K562 (cell line): ENCODE results near the gene C3orf80. TPM values are rescaled to one million over a fixed set of nuclear protein-coding genes. Genes with fewer than 3 reads are reported as not detected.

Experiments used
- ATAC-seq: fragments of 200-7000 bp; cut with Tn5 transposase; 3 replicates; pipeline ENCODE4 v1.9.1; 2020; ENCODE audit warnings: moderate library complexity
- BruUV-seq: library from RNA; stranded (reverse); fragments of 400-500 nt; replicated peaks from 2 replicates; lab custom pipeline; 2021; lab: Mats Ljungman, UMichigan
- CTCF ChIA-PET: fragments of 300-600 bp; formaldehyde crosslinking; extraction: SDS; loops from one replicate; lab custom pipeline; 2021; ENCODE audit warnings: low intra/inter-chr PET ratio; lab: Yijun Ruan, JAX
- POLR2A ChIA-PET: fragments of 300-600, 350-650 bp; sonication (Branson Sonifier 250); formaldehyde crosslinking; extraction: SDS; loops from one replicate; lab custom pipeline; 2021; ENCODE audit warnings: antibody characterized with exemption, inconsistent platforms; lab: Yijun Ruan, JAX
- DNase-seq, 4 experiments: peaks; one replicate each; pipeline versions ENCODE4 v3.0.0 to v3.0.0-alpha.2; 2011 to 2018; ENCODE audit warnings: low spot score in 3 of 4, mixed read lengths in 3 of 4; ENCODE audit errors: extremely low read depth in 1 of 4
- FAIRE-seq: peaks from 2 replicates; lab custom pipeline; 2011; peaks lifted over from hg19 to GRCh38; lab: Jason Lieb, UNC
- H2AFZ ChIP-seq: 2 replicates; pipeline ENCODE4 v1.6.0; 2011; ENCODE audit warnings: low read depth, low read length, control low read depth, inconsistent platforms
- H3K27ac ChIP-seq: fragments of 200-600 bp; 3 replicates; pipeline ENCODE4 v1.8.0; 2011; ENCODE audit warnings: low read depth, mild to moderate bottlenecking, control low read depth, inconsistent platforms, low read length, moderate library complexity, mixed read lengths; ENCODE audit errors: extremely low read depth
- H3K27me3 ChIP-seq, 2 experiments: fragments of 300-600 bp in 1 of 2; 2 replicates in 1 of 2; 3 replicates in 1 of 2; pipeline versions ENCODE4 v1.6.0 to v1.8.0; 2011; ENCODE audit warnings: inconsistent platforms in 2 of 2, low read length in 2 of 2, mild to moderate bottlenecking in 1 of 2, mixed read lengths in 1 of 2, moderate library complexity in 1 of 2; ENCODE audit not compliant: control insufficient read depth in 2 of 2, insufficient read depth in 2 of 2
- H3K36me3 ChIP-seq: fragments of 300-600 bp; 3 replicates; pipeline ENCODE4 v1.8.0; 2011; ENCODE audit warnings: mild to moderate bottlenecking, low read length, inconsistent platforms; ENCODE audit not compliant: control insufficient read depth, insufficient read depth
- H3K4me1 ChIP-seq, 2 experiments: fragments of 200-600 bp in 1 of 2; replicated peaks in 1 of 2; 2 replicates in 1 of 2; 3 replicates in 1 of 2; pipeline versions ENCODE4 v1.5.1 to v1.8.0; 2011; ENCODE audit warnings: inconsistent platforms in 2 of 2, low read length in 2 of 2, mild to moderate bottlenecking in 1 of 2, mixed read lengths in 1 of 2, moderate library complexity in 1 of 2; ENCODE audit not compliant: control insufficient read depth in 2 of 2, insufficient read depth in 2 of 2
- H3K4me2 ChIP-seq: 2 replicates; pipeline ENCODE4 v1.6.1; 2011; ENCODE audit warnings: low read length, control low read depth, inconsistent platforms, mixed read lengths; ENCODE audit not compliant: insufficient read depth
- H3K4me3 ChIP-seq: fragments of 200-600 bp; sonication (generic), shearing (Covaris generic); 2 replicates; pipeline ENCODE4 v1.5.1; 2016; ENCODE audit warnings: control low read depth, inconsistent platforms
- H3K79me2 ChIP-seq: fragments of 200-600 bp; 3 replicates; pipeline ENCODE4 v1.8.0; 2011; ENCODE audit warnings: low read length, inconsistent platforms; ENCODE audit not compliant: control insufficient read depth, insufficient read depth
- H3K9ac ChIP-seq, 2 experiments: 2 replicates each; pipeline versions ENCODE4 v1.6.0 to v1.6.1; 2011; ENCODE audit warnings: low read depth in 2 of 2, low read length in 2 of 2, control low read depth in 1 of 2, inconsistent platforms in 1 of 2, mild to moderate bottlenecking in 1 of 2, mixed read lengths in 1 of 2; ENCODE audit not compliant: insufficient read depth in 1 of 2
- H3K9me1 ChIP-seq: one replicate; pipeline ENCODE4 v1.6.0; 2011; ENCODE audit warnings: inconsistent platforms, mild to moderate bottlenecking, low read length, moderate library complexity; ENCODE audit not compliant: control insufficient read depth, insufficient read depth
- H3K9me3 ChIP-seq: replicated peaks from 2 replicates; pipeline ENCODE4 v1.5.1; 2011; ENCODE audit warnings: low read depth, low read length, inconsistent platforms; ENCODE audit not compliant: control insufficient read depth, insufficient read depth
- H4K20me1 ChIP-seq: replicated peaks from 2 replicates; pipeline ENCODE4 v1.6.1; 2011; ENCODE audit warnings: low read length, inconsistent platforms, mixed read lengths; ENCODE audit not compliant: control insufficient read depth, insufficient read depth
- ARHGAP35 ChIP-seq: fragments of 450-650 bp; IDR thresholded peaks from 2 replicates; pipeline ENCODE4 v1.6.1; 2018; ENCODE audit not compliant: partially characterized antibody
- CBX5 ChIP-seq: IDR thresholded peaks from 2 replicates; pipeline ENCODE4 v1.6.1; 2014; ENCODE audit warnings: low read depth, borderline replicate concordance
- CCAR2 ChIP-seq: fragments of 200-400 bp; formaldehyde crosslinking; IDR thresholded peaks from 2 replicates; pipeline ENCODE4 v1.6.1; 2017; ENCODE audit warnings: mild to moderate bottlenecking, low read depth, low read length
- CEBPZ ChIP-seq: fragments of 150-350 bp; IDR thresholded peaks from 2 replicates; pipeline ENCODE4 v1.6.1; 2014; ENCODE audit warnings: low read depth, mild to moderate bottlenecking, low read length, borderline replicate concordance
- GTF3C2 ChIP-seq: IDR thresholded peaks from 3 replicates; pipeline ENCODE4 v1.6.1; 2011; ENCODE audit warnings: borderline replicate concordance, mild to moderate bottlenecking, moderate library complexity; ENCODE audit not compliant: insufficient read length; ENCODE audit errors: extremely low read depth
- NFRKB ChIP-seq: fragments of 450-650 bp; IDR thresholded peaks from 2 replicates; pipeline ENCODE4 v1.6.1; 2016; ENCODE audit warnings: low read depth
- PML ChIP-seq: IDR thresholded peaks from 2 replicates; pipeline ENCODE4 v1.6.1; 2012; ENCODE audit warnings: low read length, inconsistent platforms
- RBBP5 ChIP-seq: fragments of 200-600 bp; sonication (generic); IDR thresholded peaks from 2 replicates; pipeline ENCODE4 v1.6.1; 2012; ENCODE audit warnings: borderline replicate concordance, mild to moderate bottlenecking, low read length, control low read depth, inconsistent platforms; ENCODE audit not compliant: insufficient read depth, poor library complexity, severe bottlenecking
- RFX7 ChIP-seq: fragments of 250-450 bp; sonication (Bioruptor Pico); IDR thresholded peaks from 2 replicates; pipeline ENCODE4 v1.5.1; 2021; ENCODE audit warnings: mild to moderate bottlenecking
- SP1 ChIP-seq: sonication (generic); formaldehyde crosslinking; IDR thresholded peaks from 2 replicates; pipeline ENCODE4 v1.8.1; 2022; ENCODE audit warnings: mild to moderate bottlenecking, missing genetic modification reagents
- XRCC4 ChIP-seq: IDR thresholded peaks from one replicate; pipeline ENCODE4 v1.6.1; 2011; ENCODE audit not compliant: insufficient read depth, insufficient read length; ENCODE audit errors: extremely low read depth
- YY1 ChIP-seq, 3 experiments: IDR thresholded peaks; 2 replicates each; pipeline ENCODE4 v1.6.1; 2011; ENCODE audit warnings: low read length in 2 of 3, mild to moderate bottlenecking in 2 of 3, moderate library complexity in 2 of 3, borderline replicate concordance in 1 of 3, control low read depth in 1 of 3, low read depth in 1 of 3; ENCODE audit not compliant: insufficient read depth in 3 of 3, insufficient replicate concordance in 2 of 3, control insufficient read depth in 1 of 3, insufficient read length in 1 of 3; ENCODE audit errors: extremely low read depth in 1 of 3
- ZNF766 ChIP-seq: fragments of 200-800 bp; sonication (Bioruptor generic); conservative IDR thresholded peaks from 2 replicates; pipeline ENCODE4 v1.6.1; 2016; ENCODE audit warnings: missing genetic modification characterization, missing compliant biosample characterization
- WGBS: fragments of 100-300 bp; shearing (Covaris generic); methylation state at CpG from one replicate; pipeline ENCODE4 v1.1.6; 2016; ENCODE audit warnings: low coverage, mixed read lengths; ENCODE audit not compliant: insufficient coverage; ENCODE audit errors: missing lambda C conversion rate; 5-methylcytosine and 5-hydroxymethylcytosine counted together
- in situ Hi-C: fragments of 300-500 bp; cut with MboI; formaldehyde crosslinking; loops from 4 replicates; pipeline ENCODE4 v1.15.0; 2018; ENCODE audit warnings: inconsistent platforms, mixed read lengths
- intact Hi-C: fragments of 100-400 bp; cut with micrococcal nuclease; formaldehyde crosslinking; loops from 2 replicates; pipeline ENCODE4 v1.14.2; 2022
- polyA plus RNA-seq, 8 experiments: library from polyadenylated mRNA; depleted of rRNA in 4 of 8; stranded (reverse) in 5 of 8; unstranded in 3 of 8; fragments of >200 nt; fragmentation: Nextera tagmentation in 2 of 8; fragmentation: Illumina TruSeq in 1 of 8; extraction: Ambion mirVana in 2 of 8; extraction: Trizol in 1 of 8; gene quantifications; 2 replicates each; pipeline versions ENCODE4 v1.2.1 to v1.2.3, GENCODE V29; 2011 to 2014; ENCODE audit warnings: inconsistent platforms in 1 of 8, missing spikeins in 1 of 8
- total RNA-seq, 7 experiments: library from RNA; depleted of rRNA in 6 of 7; stranded (reverse); fragments of >200 nt in 6 of 7; fragmentation: Illumina TruSeq in 2 of 7; extraction: Trizol in 2 of 7; gene quantifications; 2 replicates each; pipeline versions ENCODE4 v1.2.1 to v1.2.3, GENCODE V29; 2011 to 2021; ENCODE audit warnings: low replicate concordance in 1 of 7
- TF ChIP-seq, protein P1 (sequence below): fragments of 250-450 bp; sonication (Bioruptor Pico); IDR thresholded peaks from 2 replicates; pipeline ENCODE4 v1.5.0; 2022; ENCODE audit warnings: mild to moderate bottlenecking

Gene C3orf80
- total and polyA plus RNA-seq, 9 of the 15 experiments (the other 6 are each of a cell fraction or from before 2014, with no cell fraction given): 0.03 to 0.75 (median 0.07) TPM

- Histone ChIP-seq H3K4me3 (no peak overlapping the region), H4K20me1 (no peaks in the 10 kb centered on the region), H3K9me1 (no peaks in the 10 kb centered on the region), H3K4me1 (no peaks in the 10 kb centered on the region), H3K36me3 (no peaks in the 10 kb centered on the region), H3K9ac (no peak overlapping the region), H3K27ac (no peak overlapping the region), H3K9me3 (no peaks in the 10 kb centered on the region), H3K4me2 (no peak overlapping the region), H3K27me3 (no peaks in the 10 kb centered on the region), H3K79me2 (no peaks in the 10 kb centered on the region), H2AFZ (no peak overlapping the region)
- BruUV-seq: no TSS peak
- 23% methylated on average over 2 of the region's 2 CpGs for WGBS
- DNase-seq: no peak
- CTCF ChIA-PET: no interaction called here
- no peak for FAIRE-seq
- no peak for ATAC-seq
- intact Hi-C loops: no loop called here
- in situ Hi-C loops: no loop called here
- POLR2A ChIA-PET: no interaction called here
- TF ChIP-seq ARHGAP35 (no peak), PML (no peak), XRCC4 (no peak), CEBPZ (no peak), RFX7 (CRISPR knock-in tag) (no peak), YY1 (IDR thresholded peaks at IDR 0.05; ENCODE audit: borderline replicate concordance in 1 of 3, control insufficient read depth in 1 of 3, extremely low read depth in 1 of 3, insufficient read depth in 3 of 3, insufficient read length in 1 of 3, insufficient replicate concordance in 2 of 3, low read depth in 1 of 3, low read length in 2 of 3) (no peak), SP1 (no peak), GTF3C2 (no peak), CCAR2 (no peak), NFRKB (no peak), ZNF766 (CRISPR knock-in tag) (no peak), RBBP5 (no peak), CBX5 (no peak)
- TF ChIP-seq, protein P1, sequence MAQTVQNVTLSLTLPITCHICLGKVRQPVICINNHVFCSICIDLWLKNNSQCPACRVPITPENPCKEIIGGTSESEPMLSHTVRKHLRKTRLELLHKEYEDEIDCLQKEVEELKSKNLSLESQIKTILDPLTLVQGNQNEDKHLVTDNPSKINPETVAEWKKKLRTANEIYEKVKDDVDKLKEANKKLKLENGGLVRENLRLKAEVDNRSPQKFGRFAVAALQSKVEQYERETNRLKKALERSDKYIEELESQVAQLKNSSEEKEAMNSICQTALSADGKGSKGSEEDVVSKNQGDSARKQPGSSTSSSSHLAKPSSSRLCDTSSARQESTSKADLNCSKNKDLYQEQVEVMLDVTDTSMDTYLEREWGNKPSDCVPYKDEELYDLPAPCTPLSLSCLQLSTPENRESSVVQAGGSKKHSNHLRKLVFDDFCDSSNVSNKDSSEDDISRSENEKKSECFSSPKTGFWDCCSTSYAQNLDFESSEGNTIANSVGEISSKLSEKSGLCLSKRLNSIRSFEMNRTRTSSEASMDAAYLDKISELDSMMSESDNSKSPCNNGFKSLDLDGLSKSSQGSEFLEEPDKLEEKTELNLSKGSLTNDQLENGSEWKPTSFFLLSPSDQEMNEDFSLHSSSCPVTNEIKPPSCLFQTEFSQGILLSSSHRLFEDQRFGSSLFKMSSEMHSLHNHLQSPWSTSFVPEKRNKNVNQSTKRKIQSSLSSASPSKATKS (CRISPR knock-in tag): no peak
Measured at GRCh38 chr3:160265088-160265487, 39.9 kb downstream of the C3orf80 start.
